Measurements from ENCODE around the gene RBMS3.
A peak's percentile ranks its signal among the peaks of the same experiment; 100 is the strongest.
"Not testable (repeated sequence)": the region's sequence is repeated elsewhere in the genome, so short reads cannot be mapped to it uniquely, and the experiment has no call there.

Gene RBMS3

GRCh38 chr3:30024466-30024865, 743.6 kb downstream of the RBMS3 start:
- TF ChIP-seq, protein P1, sequence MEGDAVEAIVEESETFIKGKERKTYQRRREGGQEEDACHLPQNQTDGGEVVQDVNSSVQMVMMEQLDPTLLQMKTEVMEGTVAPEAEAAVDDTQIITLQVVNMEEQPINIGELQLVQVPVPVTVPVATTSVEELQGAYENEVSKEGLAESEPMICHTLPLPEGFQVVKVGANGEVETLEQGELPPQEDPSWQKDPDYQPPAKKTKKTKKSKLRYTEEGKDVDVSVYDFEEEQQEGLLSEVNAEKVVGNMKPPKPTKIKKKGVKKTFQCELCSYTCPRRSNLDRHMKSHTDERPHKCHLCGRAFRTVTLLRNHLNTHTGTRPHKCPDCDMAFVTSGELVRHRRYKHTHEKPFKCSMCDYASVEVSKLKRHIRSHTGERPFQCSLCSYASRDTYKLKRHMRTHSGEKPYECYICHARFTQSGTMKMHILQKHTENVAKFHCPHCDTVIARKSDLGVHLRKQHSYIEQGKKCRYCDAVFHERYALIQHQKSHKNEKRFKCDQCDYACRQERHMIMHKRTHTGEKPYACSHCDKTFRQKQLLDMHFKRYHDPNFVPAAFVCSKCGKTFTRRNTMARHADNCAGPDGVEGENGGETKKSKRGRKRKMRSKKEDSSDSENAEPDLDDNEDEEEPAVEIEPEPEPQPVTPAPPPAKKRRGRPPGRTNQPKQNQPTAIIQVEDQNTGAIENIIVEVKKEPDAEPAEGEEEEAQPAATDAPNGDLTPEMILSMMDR (IDR thresholded peaks at IDR 0.05; ENCODE audit: borderline replicate concordance, insufficient read depth, low read depth, low read length) = no peak
- no peak overlapping the region for H3K4me3 ChIP-seq (ENCODE audit: low read depth, low read length)

- no peak overlapping the region for H3K4me3 ChIP-seq (ENCODE audit: low read depth, low read length)
- TF ChIP-seq, protein P1 (IDR thresholded peaks at IDR 0.05; ENCODE audit: borderline replicate concordance, insufficient read depth, low read depth, low read length) = no peak
Observed at GRCh38 chr3:30026851-30027250, 746.0 kb downstream of the RBMS3 start.

DNA sequence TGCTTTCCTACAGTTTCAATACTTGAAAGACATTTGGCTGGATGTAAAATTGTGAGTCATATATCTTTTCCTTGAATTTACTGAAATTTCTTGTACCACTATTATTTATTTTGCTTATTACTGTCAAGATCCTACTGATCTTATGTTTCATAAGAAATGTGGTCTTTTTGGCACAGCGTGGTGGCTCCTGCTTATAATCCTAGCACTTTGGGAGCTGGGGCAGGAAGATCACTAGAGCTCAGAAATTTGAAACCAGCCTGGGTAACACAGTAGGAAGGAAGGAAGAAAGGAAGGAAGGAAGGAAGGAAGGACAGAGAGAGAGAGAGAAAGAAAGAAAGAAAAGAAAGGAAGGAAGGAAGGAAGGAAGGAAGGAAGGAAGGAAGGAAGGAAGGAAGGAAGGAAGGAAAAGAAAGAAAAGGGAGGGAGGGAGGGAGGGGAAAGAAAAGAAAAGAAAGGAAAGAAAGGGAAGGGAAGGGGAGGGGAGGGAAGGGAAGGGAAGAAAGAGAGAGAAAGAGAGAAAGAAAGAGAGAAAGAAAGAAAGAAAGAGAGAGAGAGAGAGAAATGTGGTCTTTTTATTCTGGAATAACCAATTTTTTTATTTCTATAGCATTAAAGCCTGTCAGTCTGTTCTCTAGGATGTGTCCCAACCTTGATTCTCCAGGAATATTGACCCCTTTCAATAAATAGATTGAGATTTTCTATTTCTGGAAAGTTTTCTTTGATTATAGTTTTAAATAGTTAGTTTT, 753.5 kb downstream of the RBMS3 start:
- H3K4me3 ChIP-seq (ENCODE audit: low read depth, low read length) = no peak overlapping the region
- TF ChIP-seq, protein P1 (IDR thresholded peaks at IDR 0.05; ENCODE audit: borderline replicate concordance, insufficient read depth, low read depth, low read length) = no peak

- TF ChIP-seq, protein P1 (IDR thresholded peaks at IDR 0.05; ENCODE audit: borderline replicate concordance, insufficient read depth, low read depth, low read length) = no peak
- H3K4me3 ChIP-seq (ENCODE audit: low read depth, low read length) = no peak overlapping the region
Observed at GRCh38 chr3:30035935-30036567, 755.2 kb downstream of the RBMS3 start.

- no peak overlapping the region for H3K4me3 ChIP-seq (ENCODE audit: low read depth, low read length)
- TF ChIP-seq, protein P1 (IDR thresholded peaks at IDR 0.05; ENCODE audit: borderline replicate concordance, insufficient read depth, low read depth, low read length) = no peak
Observed at GRCh38 chr3:30040126-30040525, 759.3 kb downstream of the RBMS3 start.

GRCh38 chr3:30041481-30041880, 760.6 kb downstream of the RBMS3 start:
- not testable (repeated sequence) for H3K4me3 ChIP-seq (ENCODE audit: low read depth, low read length)

GRCh38 chr3:30042274-30042859, 761.5 kb downstream of the RBMS3 start:
- H3K4me3 ChIP-seq (ENCODE audit: low read depth, low read length) = no peak overlapping the region
- TF ChIP-seq, protein P1 (IDR thresholded peaks at IDR 0.05; ENCODE audit: borderline replicate concordance, insufficient read depth, low read depth, low read length) = peak; percentile 34; the same call in 1 of the 2 replicates

Measured in GM12875 (cell line).